DND-41 (cell line): ENCODE measurements around the gene CCDC40.

ENCODE experiments used
- ATAC-seq: fragments of 200-7000 bp; cut with Tn5 transposase; 3 replicates; pipeline ENCODE4 v1.9.1; 2021; ENCODE audit warnings: low read depth; ENCODE audit not compliant: insufficient read depth
- DNase-seq: peaks from one replicate; pipeline ENCODE4 v3.0.0-alpha.2; 2020
- H2AFZ ChIP-seq: 2 replicates; pipeline ENCODE4 v1.6.0; 2012; ENCODE audit warnings: low read depth, low read length
- H3K27ac ChIP-seq: 2 replicates; pipeline ENCODE4 v1.5.1; 2012; ENCODE audit warnings: low read length, inconsistent platforms
- H3K27me3 ChIP-seq: fragments of 200-600 bp; sonication (generic); 2 replicates; pipeline ENCODE4 v1.6.0; 2012; ENCODE audit warnings: low read length, mild to moderate bottlenecking, inconsistent platforms; ENCODE audit not compliant: insufficient read depth, poor library complexity
- H3K36me3 ChIP-seq: 2 replicates; pipeline ENCODE4 v1.5.1; 2012; ENCODE audit warnings: low read length, inconsistent platforms; ENCODE audit not compliant: insufficient read depth
- H3K4me1 ChIP-seq: 2 replicates; pipeline ENCODE4 v1.5.1; 2012; ENCODE audit warnings: mild to moderate bottlenecking, low read length; ENCODE audit not compliant: insufficient read depth
- H3K4me2 ChIP-seq: 2 replicates; pipeline ENCODE4 v1.6.0; 2012; ENCODE audit warnings: mild to moderate bottlenecking, moderate library complexity, low read length, inconsistent platforms; ENCODE audit not compliant: insufficient read depth
- H3K4me3 ChIP-seq, 2 experiments: fragments of 200-600 bp in 1 of 2; shearing (Covaris generic) in 1 of 2; 2 replicates each; pipeline ENCODE4 v1.5.1; 2012 to 2016; ENCODE audit warnings: inconsistent platforms in 2 of 2, low read length in 2 of 2, mild to moderate bottlenecking in 2 of 2, low read depth in 1 of 2, moderate library complexity in 1 of 2
- H3K79me2 ChIP-seq: 2 replicates; pipeline ENCODE4 v1.6.0; 2012; ENCODE audit warnings: low read length, inconsistent platforms; ENCODE audit not compliant: insufficient read depth
- H3K9ac ChIP-seq: 2 replicates; pipeline ENCODE4 v1.6.0; 2012; ENCODE audit warnings: low read depth, mild to moderate bottlenecking, inconsistent platforms, low read length, moderate library complexity
- H3K9me3 ChIP-seq: 2 replicates; pipeline ENCODE4 v1.5.1; 2012; ENCODE audit warnings: low read length, moderate library complexity, mild to moderate bottlenecking, inconsistent platforms; ENCODE audit not compliant: insufficient read depth, severe bottlenecking
- H4K20me1 ChIP-seq: 2 replicates; pipeline ENCODE4 v1.6.0; 2012; ENCODE audit warnings: low read length; ENCODE audit not compliant: insufficient read depth
- CTCF ChIP-seq: IDR thresholded peaks from 2 replicates; pipeline ENCODE4 v1.5.1; 2012; ENCODE audit warnings: borderline replicate concordance, low read length, moderate library complexity, mild to moderate bottlenecking; ENCODE audit not compliant: poor library complexity, severe bottlenecking; ENCODE audit errors: extremely low read depth
- EZH2 ChIP-seq: IDR thresholded peaks from 3 replicates; pipeline ENCODE4 v1.6.1; 2012; ENCODE audit warnings: borderline replicate concordance, low read depth, mild to moderate bottlenecking, moderate library complexity, low read length, inconsistent platforms; ENCODE audit not compliant: severe bottlenecking

The CCDC40 gene

DNA sequence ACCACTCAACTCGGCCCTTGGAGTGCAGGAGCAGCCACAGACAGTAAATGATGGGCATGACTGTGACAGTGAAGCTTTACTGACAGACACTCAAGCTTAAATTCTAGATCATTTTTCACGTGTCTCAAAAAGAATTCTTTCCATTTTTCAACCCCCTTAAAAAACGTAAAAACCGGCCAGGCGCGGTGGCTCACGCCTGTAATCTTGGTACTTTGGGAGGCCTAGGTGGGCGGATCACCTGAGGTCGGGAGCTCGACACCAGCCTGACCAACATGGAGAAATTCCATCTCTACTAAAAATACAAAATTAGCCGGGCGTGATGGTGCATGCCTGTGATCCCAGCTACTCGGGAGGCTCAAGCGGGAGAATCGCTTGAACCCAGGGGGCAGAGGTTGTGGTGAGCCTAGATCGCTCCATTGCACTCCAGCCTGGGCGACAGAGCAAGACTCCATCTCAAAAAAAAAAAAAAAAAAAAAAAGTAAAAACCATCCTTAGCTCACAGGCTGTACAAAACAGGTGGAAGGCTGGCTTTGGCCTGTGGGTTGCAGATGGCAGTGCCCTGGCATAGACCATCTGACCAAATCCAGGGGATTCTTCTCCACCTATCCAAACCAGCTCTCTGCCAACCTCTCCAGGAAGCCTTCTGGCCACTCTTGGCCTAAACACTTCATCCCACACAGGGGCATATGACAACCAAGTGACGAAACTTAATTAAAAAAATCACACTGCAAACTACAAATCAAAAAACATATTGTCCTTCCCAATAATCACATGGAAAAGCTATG lies 19.0 kb upstream of the CCDC40 start:
- Histone ChIP-seq H2AFZ (no peak overlapping the region), H3K9me3 (no peaks in the 10 kb centered on the region), H3K79me2 (no peaks in the 10 kb centered on the region), H3K9ac (no peak overlapping the region), H3K36me3 (peaks cover 6% of the 10 kb centered on the region; the same call in 1 of the 2 replicates), H3K4me3 (no peak overlapping the region), H3K27ac (no peak overlapping the region), H3K27me3 (no peaks in the 10 kb centered on the region), H3K4me1 (no peaks in the 10 kb centered on the region), H4K20me1 (no peaks in the 10 kb centered on the region; the same call in 1 of the 2 replicates), H3K4me2 (no peak overlapping the region)
- TF ChIP-seq EZH2, result no peak
- TF ChIP-seq CTCF, result no peak
- ATAC-seq, result no peak
- no peak for DNase-seq

GRCh38 chr17:80018917-80019651 lies 17.4 kb upstream of the CCDC40 start:
- H3K27me3 ChIP-seq, result no peaks in the 10 kb centered on the region
- H3K9me3 ChIP-seq, result no peaks in the 10 kb centered on the region
- no peak overlapping the region for H3K4me3 ChIP-seq
- no peak overlapping the region for H2AFZ ChIP-seq
- H3K79me2 ChIP-seq, result no peaks in the 10 kb centered on the region
- H3K4me2 ChIP-seq, result no peak overlapping the region
- H3K4me1 ChIP-seq, result no peaks in the 10 kb centered on the region
- no peaks in the 10 kb centered on the region for H3K36me3 ChIP-seq
- ATAC-seq (no peak), DNase-seq (no peak)
- no peak for TF ChIP-seq EZH2
- TF ChIP-seq CTCF, result no peak
- no peak overlapping the region for H3K27ac ChIP-seq
- no peaks in the 10 kb centered on the region; the same call in 1 of the 2 replicates for H4K20me1 ChIP-seq
- no peak overlapping the region for H3K9ac ChIP-seq

GRCh38 chr17:80021600-80021999 lies 14.8 kb upstream of the CCDC40 start:
- H3K27ac ChIP-seq, result no peak overlapping the region
- H4K20me1 ChIP-seq, result peaks cover 5% of the 10 kb centered on the region
- H3K4me3 ChIP-seq, result no peak overlapping the region
- ATAC-seq (no peak), DNase-seq (no peak)
- no peaks in the 10 kb centered on the region; the same call in 1 of the 2 replicates for H3K79me2 ChIP-seq
- H2AFZ ChIP-seq, result no peak overlapping the region
- H3K27me3 ChIP-seq, result no peaks in the 10 kb centered on the region
- H3K9me3 ChIP-seq, result no peaks in the 10 kb centered on the region
- H3K9ac ChIP-seq, result no peak overlapping the region
- no peak overlapping the region for H3K4me2 ChIP-seq
- no peak for TF ChIP-seq CTCF
- no peak for TF ChIP-seq EZH2
- H3K36me3 ChIP-seq, result no peaks in the 10 kb centered on the region
- no peaks in the 10 kb centered on the region for H3K4me1 ChIP-seq
